Measurements from ENCODE around the gene ATXN1. TPM values are rescaled to one million over a fixed set of nuclear protein-coding genes. Genes with fewer than 3 reads are reported as not detected.
"Not testable (repeated sequence)": the region's sequence is repeated elsewhere in the genome, so short reads cannot be mapped to it uniquely, and the experiment has no call there.

The ATXN1 gene
- total RNA-seq, 1 donor from 2014 or later, result 64.5 TPM

DNA sequence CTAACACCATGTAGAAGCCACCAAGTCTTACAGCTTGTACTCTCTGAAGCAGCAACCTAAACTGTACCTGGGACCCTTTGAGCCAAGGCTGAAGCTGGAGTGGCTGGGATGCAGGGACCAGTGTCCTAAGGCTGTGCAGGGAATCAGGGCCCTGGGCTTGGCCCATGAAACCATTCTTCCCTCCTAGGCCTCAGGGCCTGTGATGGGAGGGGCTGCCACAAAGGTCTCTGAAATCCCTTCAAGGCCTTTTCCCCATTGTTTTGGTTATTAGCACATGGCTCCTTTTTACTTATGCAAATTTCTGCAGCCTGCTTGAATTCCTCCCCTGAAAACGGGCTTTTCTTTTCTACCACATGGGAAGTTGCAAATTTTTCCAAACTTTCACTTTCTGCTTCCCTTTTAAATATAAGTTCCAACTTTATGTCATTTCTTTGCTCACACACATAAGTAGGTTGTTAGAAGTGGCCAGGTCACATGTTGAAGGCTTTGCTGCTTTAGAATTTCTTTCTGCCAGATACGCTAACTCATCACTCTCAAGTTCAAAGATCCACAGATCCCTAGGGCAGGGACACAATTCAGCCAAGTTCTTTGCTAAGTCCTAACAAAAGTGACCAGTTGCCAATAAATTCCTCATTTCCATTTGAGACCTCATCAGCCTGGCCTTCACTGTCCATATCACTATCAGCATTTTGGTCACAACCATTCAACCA, 28.2 kb upstream of the ATXN1 start:
- TF ChIP-seq, protein P1, sequence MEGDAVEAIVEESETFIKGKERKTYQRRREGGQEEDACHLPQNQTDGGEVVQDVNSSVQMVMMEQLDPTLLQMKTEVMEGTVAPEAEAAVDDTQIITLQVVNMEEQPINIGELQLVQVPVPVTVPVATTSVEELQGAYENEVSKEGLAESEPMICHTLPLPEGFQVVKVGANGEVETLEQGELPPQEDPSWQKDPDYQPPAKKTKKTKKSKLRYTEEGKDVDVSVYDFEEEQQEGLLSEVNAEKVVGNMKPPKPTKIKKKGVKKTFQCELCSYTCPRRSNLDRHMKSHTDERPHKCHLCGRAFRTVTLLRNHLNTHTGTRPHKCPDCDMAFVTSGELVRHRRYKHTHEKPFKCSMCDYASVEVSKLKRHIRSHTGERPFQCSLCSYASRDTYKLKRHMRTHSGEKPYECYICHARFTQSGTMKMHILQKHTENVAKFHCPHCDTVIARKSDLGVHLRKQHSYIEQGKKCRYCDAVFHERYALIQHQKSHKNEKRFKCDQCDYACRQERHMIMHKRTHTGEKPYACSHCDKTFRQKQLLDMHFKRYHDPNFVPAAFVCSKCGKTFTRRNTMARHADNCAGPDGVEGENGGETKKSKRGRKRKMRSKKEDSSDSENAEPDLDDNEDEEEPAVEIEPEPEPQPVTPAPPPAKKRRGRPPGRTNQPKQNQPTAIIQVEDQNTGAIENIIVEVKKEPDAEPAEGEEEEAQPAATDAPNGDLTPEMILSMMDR (IDR thresholded peaks at IDR 0.05), result no peak
- Mint-ChIP-seq H3K27me3 (ENCODE audit: low read depth) (no peaks in the 10 kb centered on the region), H3K4me1 (ENCODE audit: low read depth) (no peaks in the 10 kb centered on the region), H3K27ac (ENCODE audit: unreplicated experiment) (no peak overlapping the region), H3K4me3 (ENCODE audit: unreplicated experiment) (no peak overlapping the region), H3K9me3 (ENCODE audit: low read depth) (peaks cover 16% of the 10 kb centered on the region), H3K36me3 (ENCODE audit: low read depth) (no peaks in the 10 kb centered on the region)
- no peak for DNase-seq (ENCODE audit: low spot score)

DNA sequence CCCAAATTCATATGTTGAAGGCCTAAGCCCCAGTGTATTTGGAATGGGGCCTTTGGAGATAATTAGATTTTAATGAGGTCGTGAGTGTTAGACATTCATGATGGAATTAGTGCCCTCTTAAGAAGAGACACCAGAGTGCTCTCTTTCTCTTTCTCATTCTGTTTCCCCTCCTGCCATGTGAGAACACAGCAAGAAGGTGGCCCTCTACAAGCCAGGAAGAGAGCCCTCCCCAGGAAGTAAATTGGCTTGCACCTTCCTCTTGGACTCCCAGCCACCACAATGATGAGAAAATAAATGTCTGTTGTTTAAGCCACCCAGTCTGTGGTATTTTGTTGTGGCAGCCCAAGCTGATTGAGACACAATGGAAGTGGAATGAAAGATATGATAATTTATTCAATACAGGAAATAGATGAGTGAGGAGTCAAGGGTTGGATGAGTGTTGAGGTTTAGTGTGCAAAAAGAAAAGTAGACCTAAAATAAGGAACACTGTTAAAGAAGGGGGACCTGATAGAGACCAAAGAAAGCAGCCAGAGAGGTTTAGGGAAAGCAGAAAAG, 25.9 kb upstream of the ATXN1 start:
- H3K27me3 Mint-ChIP-seq (ENCODE audit: low read depth), result no peaks in the 10 kb centered on the region
- no peaks in the 10 kb centered on the region for H3K4me1 Mint-ChIP-seq (ENCODE audit: low read depth)
- peaks cover 7% of the 10 kb centered on the region for H3K9me3 Mint-ChIP-seq (ENCODE audit: low read depth)
- no peak overlapping the region for H3K4me3 Mint-ChIP-seq (ENCODE audit: unreplicated experiment)
- no peak overlapping the region for H3K27ac Mint-ChIP-seq (ENCODE audit: unreplicated experiment)
- no peak for DNase-seq (ENCODE audit: low spot score)
- TF ChIP-seq, protein P1 (IDR thresholded peaks at IDR 0.05), result no peak
- no peaks in the 10 kb centered on the region for H3K36me3 Mint-ChIP-seq (ENCODE audit: low read depth)

DNA sequence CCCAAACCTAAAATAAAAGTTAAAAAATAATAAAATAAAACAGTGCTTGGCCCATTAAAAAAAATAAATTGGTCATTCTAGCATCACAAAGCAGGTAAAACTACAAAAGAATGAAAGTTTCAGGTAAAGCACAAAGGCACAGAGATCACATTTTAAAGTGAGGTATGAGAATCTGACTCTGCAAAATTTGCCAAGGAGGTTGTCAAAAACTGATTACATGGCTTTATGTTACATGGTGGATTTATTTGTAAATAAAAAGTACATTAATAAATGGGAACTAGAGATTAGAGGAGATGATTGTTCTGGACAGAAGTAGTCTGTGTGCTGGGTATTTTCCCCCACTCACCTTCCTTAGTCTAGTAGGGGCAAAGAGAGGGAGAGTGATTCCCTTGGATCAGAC, 24.2 kb upstream of the ATXN1 start:
- no peaks in the 10 kb centered on the region for H3K4me1 Mint-ChIP-seq (ENCODE audit: low read depth)
- no peaks in the 10 kb centered on the region for H3K27me3 Mint-ChIP-seq (ENCODE audit: low read depth)
- no peak overlapping the region for H3K27ac Mint-ChIP-seq (ENCODE audit: unreplicated experiment)
- no peaks in the 10 kb centered on the region for H3K36me3 Mint-ChIP-seq (ENCODE audit: low read depth)
- TF ChIP-seq, protein P1 (IDR thresholded peaks at IDR 0.05), result no peak
- H3K4me3 Mint-ChIP-seq (ENCODE audit: unreplicated experiment), result no peak overlapping the region
- H3K9me3 Mint-ChIP-seq (ENCODE audit: low read depth), result peaks cover 7% of the 10 kb centered on the region
- DNase-seq (ENCODE audit: low spot score), result no peak

DNA sequence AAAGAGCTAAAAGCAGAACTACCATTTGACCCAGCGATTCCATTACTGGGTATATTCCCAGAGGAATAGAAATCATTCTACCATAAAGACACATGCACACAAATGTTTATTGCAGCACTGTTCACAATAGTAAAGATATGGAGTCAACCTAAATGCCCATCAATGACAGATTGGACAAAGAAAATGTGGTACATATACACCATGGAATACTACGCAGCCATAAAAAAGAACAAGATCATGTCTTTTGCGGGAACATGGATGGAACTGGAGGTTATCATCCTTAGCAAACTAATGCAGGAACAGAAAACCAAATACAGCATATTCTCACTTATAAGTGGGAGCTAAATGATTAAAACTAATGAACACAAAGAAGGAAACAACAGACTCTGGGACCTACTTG, 23.7 kb upstream of the ATXN1 start:
- H3K27ac Mint-ChIP-seq (ENCODE audit: unreplicated experiment); DNase-seq (ENCODE audit: low spot score); H3K27me3 Mint-ChIP-seq (ENCODE audit: low read depth); H3K4me1 Mint-ChIP-seq (ENCODE audit: low read depth); H3K9me3 Mint-ChIP-seq (ENCODE audit: low read depth); H3K36me3 Mint-ChIP-seq (ENCODE audit: low read depth); H3K4me3 Mint-ChIP-seq (ENCODE audit: unreplicated experiment): not testable (repeated sequence)

DNA sequence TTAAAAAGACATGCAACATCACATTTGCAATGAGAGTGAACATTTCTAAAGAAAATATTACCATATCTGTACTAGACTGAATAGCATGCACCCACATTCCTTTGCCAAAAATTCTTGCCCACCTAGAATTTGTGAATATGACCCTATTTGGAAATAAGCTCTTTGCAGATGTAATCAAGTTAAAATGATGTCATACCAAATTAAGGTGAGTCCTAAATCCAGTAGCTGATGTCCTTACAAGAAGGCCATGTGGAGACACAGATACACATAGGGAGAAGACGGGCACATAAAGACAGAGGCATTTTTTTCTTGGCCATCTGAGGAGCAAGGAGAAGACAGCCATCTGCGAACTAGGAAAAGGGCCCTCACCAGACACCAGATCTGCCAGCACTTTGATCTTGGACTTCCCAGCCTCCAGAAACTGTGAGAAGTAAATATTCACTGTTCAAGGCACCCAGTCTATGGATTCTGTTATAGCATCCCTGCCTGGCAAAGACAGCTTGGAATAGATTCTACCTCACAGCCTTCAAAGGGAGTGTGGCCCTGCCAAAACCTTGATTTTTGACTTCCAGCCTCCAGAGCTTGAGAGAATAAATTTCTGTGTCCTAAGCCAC, 22.8 kb upstream of the ATXN1 start:
- Mint-ChIP-seq H3K9me3 (ENCODE audit: low read depth) (peaks cover 3% of the 10 kb centered on the region), H3K27ac (ENCODE audit: unreplicated experiment) (no peak overlapping the region), H3K4me3 (ENCODE audit: unreplicated experiment) (no peak overlapping the region), H3K27me3 (ENCODE audit: low read depth) (no peaks in the 10 kb centered on the region), H3K36me3 (ENCODE audit: low read depth) (no peaks in the 10 kb centered on the region), H3K4me1 (ENCODE audit: low read depth) (no peaks in the 10 kb centered on the region)
- DNase-seq (ENCODE audit: low spot score), result no peak
- TF ChIP-seq, protein P1 (IDR thresholded peaks at IDR 0.05), result no peak

Measured in chondrocyte (in vitro differentiated cells).